ENCODE results near the gene WBP1L.
A peak's percentile ranks its signal among the peaks of the same experiment; 100 is the strongest.
"Not testable (repeated sequence)": the region's sequence is repeated elsewhere in the genome, so short reads cannot be mapped to it uniquely, and the experiment has no call there.

Gene WBP1L

DNA sequence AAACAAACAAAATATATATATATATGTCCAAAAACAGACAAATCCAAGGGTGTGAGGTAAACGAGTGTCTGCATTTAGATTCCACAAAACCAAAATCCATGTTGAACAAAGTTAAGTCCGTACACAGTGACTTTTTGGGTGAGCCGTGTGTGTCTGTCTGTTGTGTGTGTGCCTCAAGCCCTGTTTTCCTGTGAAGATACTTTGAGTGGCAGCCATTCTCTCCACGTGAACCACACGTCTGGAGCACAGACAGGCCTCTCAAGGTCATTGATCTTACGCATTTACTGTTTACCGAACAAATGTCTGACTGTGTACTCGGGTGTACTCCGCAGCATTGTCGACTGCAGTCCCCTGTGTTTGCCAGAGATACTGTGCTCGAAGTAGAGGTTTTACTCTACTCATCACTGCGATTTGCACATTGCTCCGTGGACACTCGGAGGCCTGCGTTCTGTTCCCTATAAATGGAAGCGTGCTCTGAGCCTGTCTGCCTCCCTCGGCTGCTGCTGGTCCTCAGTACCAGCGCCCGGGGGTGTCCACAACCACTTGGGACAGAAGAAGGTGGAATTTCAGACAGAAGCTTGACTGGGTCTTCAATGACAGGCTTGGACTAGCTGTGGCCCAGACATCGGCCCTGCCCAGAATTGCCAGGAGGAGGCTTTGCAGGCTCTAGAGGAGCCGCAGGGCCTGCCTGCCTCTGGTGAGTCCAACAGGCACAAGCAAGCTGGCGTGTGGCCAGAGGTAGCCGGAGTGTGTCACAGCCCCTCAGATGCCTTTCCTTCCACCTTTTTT is 71.3 kb downstream of the WBP1L start:
- no peak overlapping the region for H3K4me3 ChIP-seq (ENCODE audit: low read depth, low read length)
- no peak for TF ChIP-seq MYC (IDR thresholded peaks at IDR 0.05; ENCODE audit: low read depth, low read length)
- no peak for TF ChIP-seq MAX (IDR thresholded peaks at IDR 0.05; ENCODE audit: low read depth, low read length)
- no peak for TF ChIP-seq CTCF (IDR thresholded peaks at IDR 0.05; ENCODE audit: low read depth, low read length)
- no peak for TF ChIP-seq POLR2A (IDR thresholded peaks at IDR 0.05; ENCODE audit: extremely low read depth, insufficient read length)
- no peak for DNase-seq (ENCODE audit: low read depth)

DNA sequence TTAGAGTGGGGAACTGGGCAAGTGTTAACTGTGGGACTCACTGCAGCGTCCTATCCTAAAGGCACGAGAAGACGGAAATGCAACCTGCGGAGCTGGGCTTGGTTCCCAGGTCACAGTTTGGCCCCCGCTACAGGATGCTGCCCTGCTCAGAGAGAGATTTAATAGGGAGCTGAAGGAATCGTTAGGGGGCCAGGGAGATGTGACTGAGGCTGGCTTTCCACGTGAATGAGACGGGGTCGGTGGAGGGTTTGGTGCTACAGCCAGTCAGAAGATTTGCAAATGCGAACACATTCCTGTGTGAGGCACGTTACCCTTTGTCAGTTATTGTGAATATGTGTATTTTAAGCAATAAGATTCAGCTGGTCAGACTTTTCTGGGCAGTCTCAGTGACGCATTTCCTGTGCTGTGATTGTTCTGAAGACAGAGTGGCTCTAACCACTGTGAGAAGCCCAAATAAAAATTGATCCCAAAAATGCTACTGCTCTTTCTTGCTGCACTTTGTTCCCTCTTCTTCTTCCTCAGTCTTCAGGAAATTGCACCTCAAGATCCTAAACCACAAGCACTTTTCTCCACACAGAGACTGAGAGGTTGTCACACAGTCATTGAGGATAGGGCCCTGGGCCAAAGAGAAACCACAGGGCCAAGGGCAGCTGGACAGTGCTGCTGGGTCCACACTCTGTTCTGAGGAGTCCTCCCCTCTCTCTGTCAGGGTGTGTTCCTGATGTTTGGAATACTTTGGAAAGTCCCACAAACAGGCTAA is 72.2 kb downstream of the WBP1L start:
- TF ChIP-seq CTCF (IDR thresholded peaks at IDR 0.05; ENCODE audit: low read depth, low read length) = no peak
- no peak for TF ChIP-seq MAX (IDR thresholded peaks at IDR 0.05; ENCODE audit: low read depth, low read length)
- TF ChIP-seq POLR2A (IDR thresholded peaks at IDR 0.05; ENCODE audit: extremely low read depth, insufficient read length) = no peak
- no peak for TF ChIP-seq MYC (IDR thresholded peaks at IDR 0.05; ENCODE audit: low read depth, low read length)
- no peak overlapping the region for H3K4me3 ChIP-seq (ENCODE audit: low read depth, low read length)
- DNase-seq (ENCODE audit: low read depth) = peak; percentile 51

GRCh38 chr10:102817175-102817574 is 73.4 kb downstream of the WBP1L start:
- H3K4me3 ChIP-seq (ENCODE audit: low read depth, low read length) = no peak overlapping the region
- DNase-seq (ENCODE audit: low read depth) = no peak
- TF ChIP-seq CTCF (IDR thresholded peaks at IDR 0.05; ENCODE audit: low read depth, low read length) = no peak
- no peak for TF ChIP-seq MAX (IDR thresholded peaks at IDR 0.05; ENCODE audit: low read depth, low read length)
- no peak for TF ChIP-seq MYC (IDR thresholded peaks at IDR 0.05; ENCODE audit: low read depth, low read length)
- TF ChIP-seq POLR2A (IDR thresholded peaks at IDR 0.05; ENCODE audit: extremely low read depth, insufficient read length) = no peak

- DNase-seq (ENCODE audit: low read depth) = peak; percentile 36
- TF ChIP-seq MYC (IDR thresholded peaks at IDR 0.05; ENCODE audit: low read depth, low read length) (no peak), MAX (IDR thresholded peaks at IDR 0.05; ENCODE audit: low read depth, low read length) (no peak), POLR2A (IDR thresholded peaks at IDR 0.05; ENCODE audit: extremely low read depth, insufficient read length) (no peak), CTCF (IDR thresholded peaks at IDR 0.05; ENCODE audit: low read depth, low read length) (no peak)
- H3K4me3 ChIP-seq (ENCODE audit: low read depth, low read length) = no peak overlapping the region
Measured at GRCh38 chr10:102819054-102819453, 75.3 kb downstream of the WBP1L start.

DNA sequence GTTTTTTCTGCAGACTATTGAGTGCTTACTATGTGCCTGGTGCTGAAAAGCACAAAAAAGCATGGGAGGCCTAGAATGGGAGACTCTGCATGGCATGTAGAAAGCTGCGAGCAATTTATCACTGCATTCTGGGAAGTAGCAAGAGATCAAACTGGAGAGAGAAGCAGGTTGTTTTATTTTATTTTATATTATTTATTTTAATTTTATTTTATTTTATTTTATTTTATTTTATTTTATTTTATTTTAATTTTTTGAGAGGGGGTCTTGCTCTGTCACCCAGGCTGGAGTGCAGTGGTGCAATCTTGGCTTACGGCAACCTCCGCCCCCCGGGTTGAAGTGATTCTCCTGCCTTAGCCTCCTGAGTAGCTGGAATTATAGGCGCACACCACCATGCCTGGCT is 76.3 kb downstream of the WBP1L start:
- H3K4me3 ChIP-seq (ENCODE audit: low read depth, low read length); DNase-seq (ENCODE audit: low read depth): not testable (repeated sequence)

- no peak for TF ChIP-seq MYC (IDR thresholded peaks at IDR 0.05; ENCODE audit: low read depth, low read length)
- TF ChIP-seq CTCF (IDR thresholded peaks at IDR 0.05; ENCODE audit: low read depth, low read length) = no peak
- TF ChIP-seq MAX (IDR thresholded peaks at IDR 0.05; ENCODE audit: low read depth, low read length) = no peak
- no peak for TF ChIP-seq POLR2A (IDR thresholded peaks at IDR 0.05; ENCODE audit: extremely low read depth, insufficient read length)
Measured at GRCh38 chr10:102822222-102822621, 78.5 kb downstream of the WBP1L start.

More at GRCh38 chr10:102822222-102822621, 78.5 kb downstream of the WBP1L start:
- DNase-seq (ENCODE audit: low read depth) = no peak
- H3K4me3 ChIP-seq (ENCODE audit: low read depth, low read length) = no peak overlapping the region
